Measurements from ENCODE around the gene PLCG1.

The PLCG1 gene

DNA sequence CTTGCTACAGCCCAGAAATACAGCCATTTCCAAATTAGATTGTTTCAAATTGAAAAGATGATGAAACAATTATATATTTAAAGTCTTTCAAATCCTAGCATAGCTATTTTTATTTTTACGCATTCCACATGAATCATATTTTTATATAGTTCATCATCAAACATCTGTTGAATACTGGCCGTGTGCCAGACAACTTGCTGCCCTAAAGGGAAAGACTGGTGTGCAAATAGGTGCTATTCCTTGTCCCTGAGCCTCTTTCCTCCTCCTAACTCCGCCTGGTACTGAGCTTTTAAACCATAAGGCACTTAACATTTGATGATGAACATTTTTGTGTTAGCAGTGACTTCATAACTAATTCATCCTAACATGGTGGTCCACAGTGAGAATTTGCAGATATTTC lies 18.7 kb upstream of the PLCG1 start:
- TF ChIP-seq ZNF70 (CRISPR knock-in tag; IDR thresholded peaks at IDR 0.05) = no peak
- TF ChIP-seq ISL1 (CRISPR knock-in tag; IDR thresholded peaks at IDR 0.05) = no peak
- TF ChIP-seq ZNF8 (CRISPR knock-in tag; IDR thresholded peaks at IDR 0.05) = no peak
- TF ChIP-seq, protein P1, sequence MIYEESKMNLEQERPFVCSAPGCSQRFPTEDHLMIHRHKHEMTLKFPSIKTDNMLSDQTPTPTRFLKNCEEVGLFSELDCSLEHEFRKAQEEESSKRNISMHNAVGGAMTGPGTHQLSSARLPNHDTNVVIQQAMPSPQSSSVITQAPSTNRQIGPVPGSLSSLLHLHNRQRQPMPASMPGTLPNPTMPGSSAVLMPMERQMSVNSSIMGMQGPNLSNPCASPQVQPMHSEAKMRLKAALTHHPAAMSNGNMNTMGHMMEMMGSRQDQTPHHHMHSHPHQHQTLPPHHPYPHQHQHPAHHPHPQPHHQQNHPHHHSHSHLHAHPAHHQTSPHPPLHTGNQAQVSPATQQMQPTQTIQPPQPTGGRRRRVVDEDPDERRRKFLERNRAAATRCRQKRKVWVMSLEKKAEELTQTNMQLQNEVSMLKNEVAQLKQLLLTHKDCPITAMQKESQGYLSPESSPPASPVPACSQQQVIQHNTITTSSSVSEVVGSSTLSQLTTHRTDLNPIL (CRISPR knock-in tag; IDR thresholded peaks at IDR 0.05; ENCODE audit: low read depth) = no peak
- no peak for TF ChIP-seq ZFP30 (CRISPR knock-in tag; IDR thresholded peaks at IDR 0.05)
- no peak for TF ChIP-seq BACH2 (CRISPR knock-in tag; IDR thresholded peaks at IDR 0.05; ENCODE audit: borderline replicate concordance)
- no peak for TF ChIP-seq PPARA (CRISPR knock-in tag; IDR thresholded peaks at IDR 0.05; ENCODE audit: borderline replicate concordance)
- TF ChIP-seq, protein P2, sequence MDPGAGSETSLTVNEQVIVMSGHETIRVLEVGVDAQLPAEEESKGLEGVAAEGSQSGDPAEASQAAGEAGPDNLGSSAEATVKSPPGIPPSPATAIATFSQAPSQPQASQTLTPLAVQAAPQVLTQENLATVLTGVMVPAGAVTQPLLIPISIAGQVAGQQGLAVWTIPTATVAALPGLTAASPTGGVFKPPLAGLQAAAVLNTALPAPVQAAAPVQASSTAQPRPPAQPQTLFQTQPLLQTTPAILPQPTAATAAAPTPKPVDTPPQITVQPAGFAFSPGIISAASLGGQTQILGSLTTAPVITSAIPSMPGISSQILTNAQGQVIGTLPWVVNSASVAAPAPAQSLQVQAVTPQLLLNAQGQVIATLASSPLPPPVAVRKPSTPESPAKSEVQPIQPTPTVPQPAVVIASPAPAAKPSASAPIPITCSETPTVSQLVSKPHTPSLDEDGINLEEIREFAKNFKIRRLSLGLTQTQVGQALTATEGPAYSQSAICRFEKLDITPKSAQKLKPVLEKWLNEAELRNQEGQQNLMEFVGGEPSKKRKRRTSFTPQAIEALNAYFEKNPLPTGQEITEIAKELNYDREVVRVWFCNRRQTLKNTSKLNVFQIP (CRISPR knock-in tag; IDR thresholded peaks at IDR 0.05; ENCODE audit: borderline replicate concordance, low read depth) = no peak
- TF ChIP-seq ZC3H10 (CRISPR knock-in tag; IDR thresholded peaks at IDR 0.05) = no peak
- TF ChIP-seq, protein P3, sequence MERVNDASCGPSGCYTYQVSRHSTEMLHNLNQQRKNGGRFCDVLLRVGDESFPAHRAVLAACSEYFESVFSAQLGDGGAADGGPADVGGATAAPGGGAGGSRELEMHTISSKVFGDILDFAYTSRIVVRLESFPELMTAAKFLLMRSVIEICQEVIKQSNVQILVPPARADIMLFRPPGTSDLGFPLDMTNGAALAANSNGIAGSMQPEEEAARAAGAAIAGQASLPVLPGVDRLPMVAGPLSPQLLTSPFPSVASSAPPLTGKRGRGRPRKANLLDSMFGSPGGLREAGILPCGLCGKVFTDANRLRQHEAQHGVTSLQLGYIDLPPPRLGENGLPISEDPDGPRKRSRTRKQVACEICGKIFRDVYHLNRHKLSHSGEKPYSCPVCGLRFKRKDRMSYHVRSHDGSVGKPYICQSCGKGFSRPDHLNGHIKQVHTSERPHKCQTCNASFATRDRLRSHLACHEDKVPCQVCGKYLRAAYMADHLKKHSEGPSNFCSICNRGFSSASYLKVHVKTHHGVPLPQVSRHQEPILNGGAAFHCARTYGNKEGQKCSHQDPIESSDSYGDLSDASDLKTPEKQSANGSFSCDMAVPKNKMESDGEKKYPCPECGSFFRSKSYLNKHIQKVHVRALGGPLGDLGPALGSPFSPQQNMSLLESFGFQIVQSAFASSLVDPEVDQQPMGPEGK (CRISPR knock-in tag; IDR thresholded peaks at IDR 0.05; ENCODE audit: borderline replicate concordance) = no peak
- TF ChIP-seq CSDC2 (CRISPR knock-in tag; IDR thresholded peaks at IDR 0.05) = no peak
- TF ChIP-seq TOX (CRISPR knock-in tag; IDR thresholded peaks at IDR 0.05; ENCODE audit: borderline replicate concordance) = no peak
- no peak for TF ChIP-seq ESRRG (CRISPR knock-in tag; IDR thresholded peaks at IDR 0.05)
- TF ChIP-seq ZNF565 (CRISPR knock-in tag; conservative IDR thresholded peaks at IDR 0.05; ENCODE audit: low read depth) = no peak
- no peak for TF ChIP-seq GLIS3 (CRISPR knock-in tag; IDR thresholded peaks at IDR 0.05)
- ATAC-seq = no peak

DNA sequence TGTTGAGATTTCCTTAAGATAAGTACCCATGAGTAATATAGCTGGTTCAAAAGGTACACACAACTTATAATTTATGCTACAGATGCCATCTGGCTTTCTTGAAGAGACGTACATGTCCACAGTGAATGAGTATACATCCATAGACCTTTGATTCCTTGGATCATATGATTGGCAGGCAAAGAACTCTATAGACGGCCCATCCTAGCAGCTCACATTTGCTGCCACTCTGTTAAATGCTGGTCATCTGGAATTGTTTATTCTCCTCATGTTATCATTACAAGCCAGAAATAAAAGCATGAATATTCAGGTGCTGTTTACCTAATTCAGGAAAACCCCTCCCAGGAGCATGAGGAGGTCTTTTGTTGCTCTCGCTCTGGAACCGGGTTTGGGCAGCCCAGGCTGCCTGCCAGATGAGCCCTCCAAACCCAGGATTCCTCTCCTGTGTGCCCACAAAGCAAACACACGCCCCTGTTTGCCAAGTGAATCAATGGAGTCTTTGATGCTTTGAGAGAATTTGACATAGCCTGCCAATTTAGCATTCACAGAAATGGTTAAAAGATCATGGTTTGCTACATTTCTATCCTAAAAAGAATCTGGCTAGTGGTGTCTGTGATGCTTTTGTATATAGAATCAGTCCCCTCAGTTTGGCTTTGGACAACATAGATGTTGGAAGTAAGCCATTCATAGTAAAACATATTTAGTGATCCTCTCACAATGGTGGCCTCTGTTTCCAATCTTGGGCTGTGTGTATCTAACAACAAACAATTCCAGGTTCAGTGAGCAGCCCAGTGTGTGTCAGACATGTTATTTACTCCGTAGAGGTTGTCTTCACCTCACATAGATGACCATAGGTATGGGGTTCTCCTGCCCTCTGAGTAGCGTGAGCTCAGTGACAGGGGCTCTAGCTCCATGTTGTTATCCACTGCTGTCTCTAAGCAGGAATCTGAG lies 17.5 kb upstream of the PLCG1 start:
- no peak for ATAC-seq

More for the DNA sequence above, 17.5 kb upstream of the PLCG1 start:
- TF ChIP-seq ZNF70 (CRISPR knock-in tag; IDR thresholded peaks at IDR 0.05) (no peak), TOX (CRISPR knock-in tag; IDR thresholded peaks at IDR 0.05; ENCODE audit: borderline replicate concordance) (no peak), ARNTL (CRISPR knock-in tag; IDR thresholded peaks at IDR 0.05; ENCODE audit: borderline replicate concordance, low read depth) (no peak), ZFP3 (CRISPR knock-in tag; IDR thresholded peaks at IDR 0.05) (no peak), ZNF565 (CRISPR knock-in tag; conservative IDR thresholded peaks at IDR 0.05; ENCODE audit: low read depth) (no peak), TCF4 (CRISPR knock-in tag; IDR thresholded peaks at IDR 0.05; ENCODE audit: borderline replicate concordance) (no peak), ESRRG (CRISPR knock-in tag; IDR thresholded peaks at IDR 0.05) (no peak), ZC3H10 (CRISPR knock-in tag; IDR thresholded peaks at IDR 0.05) (no peak), ZFP30 (CRISPR knock-in tag; IDR thresholded peaks at IDR 0.05) (no peak)
- TF ChIP-seq, protein P1 (CRISPR knock-in tag; IDR thresholded peaks at IDR 0.05; ENCODE audit: low read depth) = no peak
- TF ChIP-seq, protein P4, sequence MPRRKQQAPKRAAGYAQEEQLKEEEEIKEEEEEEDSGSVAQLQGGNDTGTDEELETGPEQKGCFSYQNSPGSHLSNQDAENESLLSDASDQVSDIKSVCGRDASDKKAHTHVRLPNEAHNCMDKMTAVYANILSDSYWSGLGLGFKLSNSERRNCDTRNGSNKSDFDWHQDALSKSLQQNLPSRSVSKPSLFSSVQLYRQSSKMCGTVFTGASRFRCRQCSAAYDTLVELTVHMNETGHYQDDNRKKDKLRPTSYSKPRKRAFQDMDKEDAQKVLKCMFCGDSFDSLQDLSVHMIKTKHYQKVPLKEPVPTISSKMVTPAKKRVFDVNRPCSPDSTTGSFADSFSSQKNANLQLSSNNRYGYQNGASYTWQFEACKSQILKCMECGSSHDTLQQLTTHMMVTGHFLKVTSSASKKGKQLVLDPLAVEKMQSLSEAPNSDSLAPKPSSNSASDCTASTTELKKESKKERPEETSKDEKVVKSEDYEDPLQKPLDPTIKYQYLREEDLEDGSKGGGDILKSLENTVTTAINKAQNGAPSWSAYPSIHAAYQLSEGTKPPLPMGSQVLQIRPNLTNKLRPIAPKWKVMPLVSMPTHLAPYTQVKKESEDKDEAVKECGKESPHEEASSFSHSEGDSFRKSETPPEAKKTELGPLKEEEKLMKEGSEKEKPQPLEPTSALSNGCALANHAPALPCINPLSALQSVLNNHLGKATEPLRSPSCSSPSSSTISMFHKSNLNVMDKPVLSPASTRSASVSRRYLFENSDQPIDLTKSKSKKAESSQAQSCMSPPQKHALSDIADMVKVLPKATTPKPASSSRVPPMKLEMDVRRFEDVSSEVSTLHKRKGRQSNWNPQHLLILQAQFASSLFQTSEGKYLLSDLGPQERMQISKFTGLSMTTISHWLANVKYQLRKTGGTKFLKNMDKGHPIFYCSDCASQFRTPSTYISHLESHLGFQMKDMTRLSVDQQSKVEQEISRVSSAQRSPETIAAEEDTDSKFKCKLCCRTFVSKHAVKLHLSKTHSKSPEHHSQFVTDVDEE (CRISPR knock-in tag; IDR thresholded peaks at IDR 0.05) = no peak

All from SK-N-SH treated with all-trans-retinoic acid at 6 μM for 48 hours (cell line).